ENCODE results near the gene RNF157.

RNF157 gene

GRCh38 chr17:76267051-76267576 is 26.8 kb upstream of the RNF157 start:
- TF ChIP-seq CTCF (IDR thresholded peaks at IDR 0.05; ENCODE audit: low read depth, low read length): no peak
- H3K36me3 ChIP-seq: peaks cover 53% of the 10 kb centered on the region
- no peaks in the 10 kb centered on the region for H3K27me3 ChIP-seq (ENCODE audit: insufficient read depth, low read depth, severe bottlenecking)
- H3K27ac ChIP-seq: peak overlapping the region; percentile 89; the same call in 1 of the 2 replicates
- no peak overlapping the region for H3K4me3 ChIP-seq (ENCODE audit: low read depth, low read length)
- no peak for DNase-seq
- no peaks in the 10 kb centered on the region for H3K9me3 ChIP-seq (ENCODE audit: severe bottlenecking)

- no peak for DNase-seq
- H3K27me3 ChIP-seq (ENCODE audit: insufficient read depth, low read depth, severe bottlenecking): no peaks in the 10 kb centered on the region
- no peak for TF ChIP-seq CTCF (IDR thresholded peaks at IDR 0.05; ENCODE audit: low read depth, low read length)
- peak overlapping the region; percentile 63 for H3K4me3 ChIP-seq (ENCODE audit: low read depth, low read length)
- peaks cover 46% of the 10 kb centered on the region for H3K36me3 ChIP-seq
- no peaks in the 10 kb centered on the region for H3K9me3 ChIP-seq (ENCODE audit: severe bottlenecking)
- H3K27ac ChIP-seq: peak overlapping the region; percentile 89
Observed at GRCh38 chr17:76266244-76266938, 26.1 kb upstream of the RNF157 start.

- peak overlapping the region; percentile 63 for H3K4me3 ChIP-seq (ENCODE audit: low read depth, low read length)
- DNase-seq: peak; percentile 45
- no peaks in the 10 kb centered on the region for H3K27me3 ChIP-seq (ENCODE audit: insufficient read depth, low read depth, severe bottlenecking)
- H3K27ac ChIP-seq: peak overlapping the region; percentile 89
- H3K9me3 ChIP-seq (ENCODE audit: severe bottlenecking): no peaks in the 10 kb centered on the region
- peaks cover 40% of the 10 kb centered on the region for H3K36me3 ChIP-seq
- TF ChIP-seq CTCF (IDR thresholded peaks at IDR 0.05; ENCODE audit: low read depth, low read length): no peak
Observed at GRCh38 chr17:76265624-76266243, 25.4 kb upstream of the RNF157 start.

- DNase-seq: peak; percentile 99
- Histone ChIP-seq H3K9me3 (ENCODE audit: severe bottlenecking) (no peaks in the 10 kb centered on the region), H3K27ac (peak within 1 kb of the TSS; percentile 89), H3K27me3 (ENCODE audit: insufficient read depth, low read depth, severe bottlenecking) (no peaks in the 10 kb centered on the region), H3K4me3 (ENCODE audit: low read depth, low read length) (peak within 1 kb of the TSS; percentile 63), H3K36me3 (peaks cover 37% of the 10 kb centered on the region)
- TF ChIP-seq CTCF (IDR thresholded peaks at IDR 0.05; ENCODE audit: low read depth, low read length): no peak
Observed at GRCh38 chr17:76264755-76265623, 24.7 kb upstream of the RNF157 start, which contains the start of gene UBALD2. TSS of gene UBALD2 (plus strand) at chr17:76265348. CDS start at chr17:76265506, 158 bp downstream.

GRCh38 chr17:76264425-76264754 is 24.1 kb upstream of the RNF157 start:
- Histone ChIP-seq H3K27ac (peak overlapping the region; percentile 69), H3K36me3 (peaks cover 31% of the 10 kb centered on the region), H3K4me3 (ENCODE audit: low read depth, low read length) (no peak overlapping the region), H3K9me3 (ENCODE audit: severe bottlenecking) (no peaks in the 10 kb centered on the region), H3K27me3 (ENCODE audit: insufficient read depth, low read depth, severe bottlenecking) (no peaks in the 10 kb centered on the region)
- no peak for DNase-seq
- TF ChIP-seq CTCF (IDR thresholded peaks at IDR 0.05; ENCODE audit: low read depth, low read length): no peak

Measured in WERI-Rb-1 (cell line).